H1 (cell line): Measurements from ENCODE around the gene SPOCK3. TPM values are rescaled to one million over a fixed set of nuclear protein-coding genes. Genes with fewer than 3 reads are reported as not detected.

Source experiments
- CTCF ChIA-PET: fragments of 300-600 bp; sonication (Branson Sonifier 250); formaldehyde crosslinking; loops from one replicate; lab custom pipeline; 2021; ENCODE audit not compliant: partially characterized antibody; lab: Charles Lee
- POLR2A ChIA-PET: fragments of 300-600 bp; sonication (Branson Sonifier 250); formaldehyde crosslinking; loops from one replicate; lab custom pipeline; 2021; ENCODE audit warnings: inconsistent platforms; ENCODE audit not compliant: partially characterized antibody; lab: Charles Lee
- DNase-seq, 2 experiments: peaks; one replicate each; pipeline versions ENCODE4 v3.0.0 to v3.0.0-alpha.2; 2010 to 2022; ENCODE audit warnings: low spot score in 2 of 2, low read depth in 1 of 2, mixed read lengths in 1 of 2
- FAIRE-seq: peaks from 2 replicates; lab custom pipeline; 2011; peaks lifted over from hg19 to GRCh38; lab: Jason Lieb, UNC
- H2AFZ ChIP-seq: 2 replicates; pipeline ENCODE4 v1.8.1; 2012; ENCODE audit warnings: low read length, inconsistent platforms
- H2AK5ac ChIP-seq: 2 replicates; pipeline ENCODE4 v1.6.1; 2013; ENCODE audit warnings: low read depth, low read length
- H2BK120ac ChIP-seq: replicated peaks from 2 replicates; pipeline ENCODE3; 2013; ENCODE audit warnings: low read depth, low read length, inconsistent platforms
- H2BK12ac ChIP-seq: 2 replicates; pipeline ENCODE4 v1.6.1; 2013; ENCODE audit warnings: low read depth, low read length
- H2BK15ac ChIP-seq: 2 replicates; pipeline ENCODE4 v1.6.1; 2013; ENCODE audit warnings: low read length
- H2BK20ac ChIP-seq: 2 replicates; pipeline ENCODE4 v1.6.1; 2013; ENCODE audit warnings: low read length
- H2BK5ac ChIP-seq: 2 replicates; pipeline ENCODE4 v1.6.1; 2013; ENCODE audit warnings: low read depth, low read length
- H3K14ac ChIP-seq: 2 replicates; pipeline ENCODE4 v1.6.1; 2013; ENCODE audit warnings: inconsistent platforms; ENCODE audit not compliant: insufficient read length
- H3K18ac ChIP-seq: 2 replicates; pipeline ENCODE4 v1.6.1; 2013; ENCODE audit warnings: low read length; ENCODE audit errors: extremely low read depth
- H3K23ac ChIP-seq: 2 replicates; pipeline ENCODE4 v1.6.1; 2013; ENCODE audit warnings: inconsistent platforms; ENCODE audit not compliant: insufficient read length
- H3K23me2 ChIP-seq: 2 replicates; pipeline ENCODE4 v1.6.1; 2013; ENCODE audit warnings: low read depth, low read length
- H3K27ac ChIP-seq: 2 replicates; pipeline ENCODE4 v1.6.1; 2011; ENCODE audit warnings: low read depth, low read length, inconsistent platforms
- H3K27me3 ChIP-seq, 4 experiments: replicated peaks in 1 of 4; 1 replicate in 1 of 4; 2 replicates in 3 of 4; pipeline versions ENCODE4 v1.6.1 to v1.8.1; 2011 to 2013; ENCODE audit warnings: low read length in 3 of 4, mild to moderate bottlenecking in 3 of 4, inconsistent platforms in 2 of 4, mixed read lengths in 2 of 4, moderate library complexity in 1 of 4; ENCODE audit not compliant: control insufficient read depth in 3 of 4, insufficient read depth in 3 of 4; ENCODE audit errors: extremely low read depth in 1 of 4
- H3K36me3 ChIP-seq, 4 experiments: 2 replicates each; pipeline versions ENCODE4 v1.6.1 to v1.8.1; 2011 to 2013; ENCODE audit warnings: mild to moderate bottlenecking in 4 of 4, low read length in 3 of 4, moderate library complexity in 2 of 4, control low read depth in 1 of 4, inconsistent platforms in 1 of 4; ENCODE audit not compliant: insufficient read depth in 4 of 4, control insufficient read depth in 2 of 4
- H3K4ac ChIP-seq: replicated peaks from 2 replicates; pipeline ENCODE3; 2013; ENCODE audit warnings: low read length, low read depth, mixed read lengths, inconsistent platforms; ENCODE audit not compliant: insufficient read length
- H3K4me1 ChIP-seq, 4 experiments: replicated peaks in 1 of 4; 1 replicate in 1 of 4; 2 replicates in 3 of 4; pipeline versions ENCODE4 v1.6.1 to v1.8.1; 2011 to 2013; ENCODE audit warnings: low read length in 3 of 4, inconsistent platforms in 2 of 4, mixed read lengths in 1 of 4; ENCODE audit not compliant: insufficient read depth in 4 of 4, control insufficient read depth in 3 of 4
- H3K4me2 ChIP-seq, 2 experiments: 2 replicates each; pipeline versions ENCODE4 v1.6.1 to v1.8.1; 2011 to 2013; ENCODE audit warnings: low read depth in 2 of 2, low read length in 2 of 2, control low read depth in 1 of 2, inconsistent platforms in 1 of 2, mild to moderate bottlenecking in 1 of 2; ENCODE audit not compliant: insufficient read depth in 1 of 2
- H3K4me3 ChIP-seq, 4 experiments: fragments of 200-600, 300-600 bp in 1 of 4; sonication (generic), shearing (Covaris generic), sonication (Bioruptor Twin) in 1 of 4; 2 replicates each; pipeline versions ENCODE4 v1.5.1 to v1.8.1; 2011 to 2016; ENCODE audit warnings: low read length in 4 of 4, low read depth in 3 of 4, control low read depth in 2 of 4, inconsistent platforms in 2 of 4, mild to moderate bottlenecking in 2 of 4, mixed read lengths in 1 of 4, moderate library complexity in 1 of 4; ENCODE audit not compliant: insufficient read depth in 2 of 4; ENCODE audit errors: extremely low read depth in 1 of 4
- H3K56ac ChIP-seq: replicated peaks from 2 replicates; pipeline ENCODE3; 2013; ENCODE audit warnings: low read depth, mild to moderate bottlenecking, mixed read lengths, low read length, inconsistent platforms; ENCODE audit not compliant: insufficient read length
- H3K79me1 ChIP-seq: 2 replicates; pipeline ENCODE4 v1.6.1; 2013; ENCODE audit warnings: low read depth, low read length, control low read depth
- H3K79me2 ChIP-seq, 2 experiments: 2 replicates each; pipeline versions ENCODE4 v1.6.1 to v1.8.1; 2012 to 2013; ENCODE audit warnings: low read length in 2 of 2, mild to moderate bottlenecking in 2 of 2, inconsistent platforms in 1 of 2; ENCODE audit not compliant: insufficient read depth in 2 of 2, control insufficient read depth in 1 of 2
- H3K9ac ChIP-seq, 4 experiments: replicated peaks in 1 of 4; 1 replicate in 1 of 4; 2 replicates in 3 of 4; pipeline versions ENCODE4 v1.6.1 to v1.8.1; 2011 to 2013; ENCODE audit warnings: low read depth in 3 of 4, low read length in 3 of 4, control low read depth in 2 of 4, mild to moderate bottlenecking in 2 of 4, moderate library complexity in 2 of 4, inconsistent platforms in 1 of 4; ENCODE audit errors: extremely low read depth in 1 of 4
- H3K9me3 ChIP-seq, 2 experiments: 2 replicates each; pipeline versions ENCODE4 v1.6.1 to v1.8.1; 2012 to 2013; ENCODE audit warnings: mild to moderate bottlenecking in 2 of 2, moderate library complexity in 2 of 2, control low read depth in 1 of 2, inconsistent platforms in 1 of 2, low read depth in 1 of 2, low read length in 1 of 2, mixed read lengths in 1 of 2; ENCODE audit not compliant: insufficient read depth in 2 of 2
- H4K20me1 ChIP-seq, 2 experiments: replicated peaks in 1 of 2; 2 replicates each; pipeline versions ENCODE3 to v1.8.1; 2011 to 2013; ENCODE audit warnings: inconsistent platforms in 2 of 2, low read length in 2 of 2, mild to moderate bottlenecking in 1 of 2; ENCODE audit not compliant: insufficient read depth in 2 of 2, control insufficient read depth in 1 of 2
- H4K5ac ChIP-seq: 2 replicates; pipeline ENCODE4 v1.6.1; 2013; ENCODE audit warnings: low read length, low read depth, mixed read lengths, inconsistent platforms; ENCODE audit not compliant: insufficient read length
- H4K8ac ChIP-seq: 2 replicates; pipeline ENCODE4 v1.8.0; 2013; ENCODE audit warnings: mild to moderate bottlenecking, moderate library complexity, low read length, inconsistent platforms; ENCODE audit not compliant: insufficient read depth; ENCODE audit errors: extremely low read depth
- H4K91ac ChIP-seq: replicated peaks from 2 replicates; pipeline ENCODE3; 2013; ENCODE audit warnings: low read length, mixed read lengths, inconsistent platforms; ENCODE audit not compliant: insufficient read length
- ASH2L ChIP-seq: fragments of 200-600, 300-600 bp; sonication (generic); IDR thresholded peaks from one replicate; pipeline ENCODE4 v1.7.1; 2017; ENCODE audit warnings: low read length
- BCL11A ChIP-seq, 2 experiments: IDR thresholded peaks; one replicate each; pipeline ENCODE4 v1.6.1; 2011; ENCODE audit warnings: low read depth in 2 of 2, low read length in 2 of 2, mild to moderate bottlenecking in 2 of 2
- BRCA1 ChIP-seq: IDR thresholded peaks from 2 replicates; pipeline ENCODE4 v1.6.1; 2012; ENCODE audit warnings: low read depth, low read length, improper control_type of control experiment
- EGR1 ChIP-seq: IDR thresholded peaks from 2 replicates; pipeline ENCODE4 v1.6.1; 2011; ENCODE audit warnings: low read depth, low read length, borderline replicate concordance
- FOSL1 ChIP-seq: IDR thresholded peaks from 2 replicates; pipeline ENCODE4 v1.6.1; 2011; ENCODE audit warnings: mild to moderate bottlenecking, low read depth, low read length, moderate library complexity; ENCODE audit not compliant: insufficient read depth
- GABPA ChIP-seq: IDR thresholded peaks from 2 replicates; pipeline ENCODE4 v1.6.1; 2011; ENCODE audit warnings: mild to moderate bottlenecking, low read length, moderate library complexity, borderline replicate concordance; ENCODE audit not compliant: insufficient read depth
- NRF1 ChIP-seq: IDR thresholded peaks from 2 replicates; pipeline ENCODE4 v1.6.1; 2011; ENCODE audit warnings: mild to moderate bottlenecking, low read depth, low read length, improper control_type of control experiment
- PHF8 ChIP-seq: fragments of 200-600 bp; sonication (generic); conservative IDR thresholded peaks from 2 replicates; pipeline ENCODE4 v1.7.1; 2012; ENCODE audit warnings: low read depth, mild to moderate bottlenecking, inconsistent platforms, low read length, moderate library complexity
- SIN3A ChIP-seq, 2 experiments: IDR thresholded peaks in 1 of 2; conservative IDR thresholded peaks in 1 of 2; 2 replicates each; pipeline ENCODE4 v1.6.1; 2011 to 2012; ENCODE audit warnings: low read length in 2 of 2, improper control_type of control experiment in 1 of 2, low read depth in 1 of 2, mild to moderate bottlenecking in 1 of 2
- SIX5 ChIP-seq: IDR thresholded peaks from 2 replicates; pipeline ENCODE4 v1.6.1; 2011; ENCODE audit warnings: mild to moderate bottlenecking, low read depth, low read length
- TAF7 ChIP-seq: optimal IDR thresholded peaks from 2 replicates; pipeline ENCODE3; 2011; ENCODE audit warnings: low read depth, mild to moderate bottlenecking, inconsistent platforms, low read length, moderate library complexity, borderline replicate concordance
- YY1 ChIP-seq: IDR thresholded peaks from 2 replicates; pipeline ENCODE4 v1.6.1; 2011; ENCODE audit warnings: low read depth, mild to moderate bottlenecking, low read length
- WGBS, 2 experiments: shearing (Covaris generic) in 1 of 2; methylation state at CpG; one replicate each; pipeline versions ENCODE4 v1.1.6 to v1.1.7; 2013 to 2015; ENCODE audit warnings: low lambda C conversion rate in 2 of 2, mixed read lengths in 2 of 2, inconsistent platforms in 1 of 2, low coverage in 1 of 2, missing lambda C conversion rate in 1 of 2; ENCODE audit not compliant: insufficient replicate concordance in 2 of 2, insufficient coverage in 1 of 2, insufficient read length in 1 of 2; ENCODE audit errors: extremely low coverage in 1 of 2, missing lambda C conversion rate in 1 of 2; 5-methylcytosine and 5-hydroxymethylcytosine counted together
- polyA plus RNA-seq, 7 experiments: library from polyadenylated mRNA; depleted of rRNA in 3 of 7; stranded (reverse) in 5 of 7; unstranded in 2 of 7; fragments of >200 nt in 5 of 7; fragments of 200-250 nt in 2 of 7; gene quantifications; 1 replicate in 5 of 7; 2 replicates in 1 of 7; 4 replicates in 1 of 7; pipeline versions ENCODE4 v1.2.1 to v1.2.3, GENCODE V29; 2011 to 2013; ENCODE audit warnings: missing spikeins in 2 of 7, mixed read lengths in 2 of 7
- total RNA-seq: library from RNA; stranded (reverse); fragmentation: NEBNext Ultra II Directional; extraction: Animal tissue kit (Norgen Biotek cat#: 25700); gene quantifications from 2 replicates; pipeline ENCODE4 v1.2.1, GENCODE V29; 2021

Gene SPOCK3
- total and polyA plus RNA-seq, 2 of the 8 experiments (the other 6 are each of a cell fraction or from before 2014, with no cell fraction given) = 0.14 to 0.60 TPM

- 88% methylated on average over 5 of the region's 5 CpGs; no CpG with 5 or more reads in 1 of the 2 experiments for WGBS, 2 experiments
- Histone ChIP-seq H2BK12ac (no peak overlapping the region), H3K79me2 (no peaks in the 10 kb centered on the region), H2BK120ac (no peak overlapping the region), H2BK15ac (no peak overlapping the region), H3K18ac (no peak overlapping the region), H2BK20ac (no peak overlapping the region), H3K27ac (no peak overlapping the region), H3K27me3 (no peaks in the 10 kb centered on the region), H3K36me3 (no peaks in the 10 kb centered on the region), H3K4ac (no peak overlapping the region), H3K4me3 (no peak overlapping the region), H3K14ac (no peak overlapping the region), H3K4me2 (no peak overlapping the region), H2AFZ (no peak overlapping the region), H3K79me1 (no peaks in the 10 kb centered on the region), H3K23ac (no peak overlapping the region), H3K4me1 (peaks cover 0 to 2% (median 0%) of the 10 kb centered on the region in 4 experiments; a peak in 1 of 7 replicates), H3K9ac (no peak overlapping the region), H4K8ac (no peak overlapping the region), H4K91ac (no peak overlapping the region), H3K56ac (no peak overlapping the region), H2BK5ac (no peak overlapping the region), H4K20me1 (no peaks in the 10 kb centered on the region), H4K5ac (no peak overlapping the region), H3K23me2 (no peaks in the 10 kb centered on the region), H2AK5ac (no peak overlapping the region), H3K9me3 (no peaks in the 10 kb centered on the region)
- FAIRE-seq (no peak), DNase-seq (no peak)
- ChIA-PET POLR2A (no interaction called here), CTCF (no interaction called here)
- no peak for TF ChIP-seq SIN3A (conservative IDR thresholded peaks at IDR 0.05 in 1 of 2, IDR thresholded peaks at IDR 0.05 in 1 of 2; ENCODE audit: low read depth in 1 of 2, low read length in 2 of 2)
- TF ChIP-seq FOSL1 = no peak
- TF ChIP-seq EGR1 = no peak
- no peak for TF ChIP-seq NRF1
- no peak for TF ChIP-seq TAF7
- no peak for TF ChIP-seq PHF8
- no peak for TF ChIP-seq BRCA1
- TF ChIP-seq BCL11A (IDR thresholded peaks at IDR 0.05; ENCODE audit: low read depth in 2 of 2, low read length in 2 of 2) = no peak
- TF ChIP-seq SIX5 = no peak
- TF ChIP-seq GABPA = no peak
- no peak for TF ChIP-seq YY1
- TF ChIP-seq ASH2L = no peak
These were observed 30.9 kb upstream of the SPOCK3 start for GRCh38 chr4:167265231-167265630.
